ENCODE measurements around the gene DNAJB12. TPM values are rescaled to one million over a fixed set of nuclear protein-coding genes. Genes with fewer than 3 reads are reported as not detected.

The DNAJB12 gene
- total and polyA plus RNA-seq, 9 donors, result 27.5 to 46.4 (median 32.0) TPM

DNA sequence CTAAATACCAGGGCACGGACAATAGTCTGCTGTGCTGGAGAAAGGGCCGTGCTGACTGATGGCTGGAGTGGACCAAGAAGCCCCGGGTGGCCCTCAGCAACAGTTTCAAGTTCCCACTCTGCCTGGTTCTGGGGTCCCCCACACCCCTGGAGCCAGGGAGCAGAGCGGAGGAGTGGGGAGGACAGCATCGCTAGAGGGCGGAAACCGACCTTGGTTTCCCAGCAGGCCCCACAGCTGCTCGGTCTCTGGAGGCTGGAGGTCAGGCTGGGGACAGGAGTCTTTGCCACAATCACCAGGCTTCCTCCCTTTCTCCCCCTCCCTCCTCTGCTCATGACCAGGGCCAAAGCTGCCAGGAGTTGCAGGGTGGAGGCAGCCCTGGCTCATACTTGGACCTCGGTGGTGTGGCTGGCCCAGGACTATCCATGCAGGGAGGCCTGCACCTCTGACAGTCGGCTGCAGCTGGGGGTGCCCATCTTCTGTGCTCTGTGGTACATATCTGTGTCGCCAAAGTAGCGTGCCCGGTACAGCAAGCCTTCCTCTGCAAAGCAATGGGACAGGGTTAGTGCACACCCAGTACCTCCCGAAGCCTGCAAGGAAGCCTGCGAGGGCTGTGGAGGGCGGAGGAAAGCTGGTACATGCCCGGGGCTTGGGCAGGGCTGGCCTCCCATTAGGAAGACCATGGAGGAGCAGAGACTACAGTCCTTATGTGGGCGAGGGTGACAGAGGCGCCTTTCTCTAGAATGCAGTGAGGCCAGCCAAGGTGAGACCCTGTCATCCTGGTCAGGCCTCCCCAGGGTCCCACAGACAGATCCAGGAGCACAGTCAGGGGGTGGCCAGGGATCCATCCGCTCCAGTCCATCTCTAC, 19.1 kb downstream of the DNAJB12 start:
- WGBS, 3 donors, result 26 to 35% (median 26%) methylated on average over 16 to 20 of the region's 20 CpGs

DNA sequence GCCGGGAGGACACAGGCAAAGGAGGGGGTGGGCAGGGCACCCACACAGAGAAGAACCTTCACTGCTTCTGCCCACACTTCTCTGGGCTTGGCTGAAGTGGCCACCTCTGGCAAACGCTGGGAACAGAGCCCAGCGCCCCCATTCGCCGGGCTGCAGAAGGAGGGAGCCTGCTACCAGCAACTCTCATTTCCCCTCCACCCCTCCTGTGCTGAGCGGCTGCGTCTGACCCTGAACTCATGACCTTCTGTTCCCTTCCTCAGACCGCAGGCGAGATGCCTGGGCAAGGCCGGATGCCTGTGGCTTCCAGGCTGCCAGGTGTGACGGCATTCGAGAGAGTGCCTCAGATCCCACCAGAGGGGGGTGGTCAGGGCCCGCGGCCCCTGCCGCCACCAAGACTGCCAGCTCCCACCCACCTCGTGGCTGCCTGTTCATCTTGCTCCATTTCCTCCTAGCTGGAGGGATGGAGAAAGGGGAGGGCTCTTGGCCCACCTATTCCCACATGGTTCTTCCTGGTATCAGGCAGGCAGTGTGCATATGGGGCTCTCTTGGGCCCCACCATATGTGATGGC, 19.8 kb downstream of the DNAJB12 start:
- intact Hi-C loops (cut with DNase I), result loop anchor here (5.0 to 10.0 kb wide), 11 partner anchors 63 to 1020 kb away; partner anchors contain the start of genes SLC29A3 (in 2 of the 4), ANAPC16 (in 1 of the 4), ASCC1 (in 1 of the 4) and DDIT4 (in 1 of the 4)
- H3K36me3 ChIP-seq, result no peaks in the 10 kb centered on the region
- DNase-seq, result peak; percentile 96 to 98 (median 98)
- H3K4me3 ChIP-seq, result peak overlapping the region; percentile 13
- H3K9me3 ChIP-seq, result no peaks in the 10 kb centered on the region
- 0 to 5% (median 1%) methylated on average over 16 of the region's 16 CpGs for WGBS, 3 donors
- no peaks in the 10 kb centered on the region for H3K27me3 ChIP-seq
- TF ChIP-seq, protein P1, sequence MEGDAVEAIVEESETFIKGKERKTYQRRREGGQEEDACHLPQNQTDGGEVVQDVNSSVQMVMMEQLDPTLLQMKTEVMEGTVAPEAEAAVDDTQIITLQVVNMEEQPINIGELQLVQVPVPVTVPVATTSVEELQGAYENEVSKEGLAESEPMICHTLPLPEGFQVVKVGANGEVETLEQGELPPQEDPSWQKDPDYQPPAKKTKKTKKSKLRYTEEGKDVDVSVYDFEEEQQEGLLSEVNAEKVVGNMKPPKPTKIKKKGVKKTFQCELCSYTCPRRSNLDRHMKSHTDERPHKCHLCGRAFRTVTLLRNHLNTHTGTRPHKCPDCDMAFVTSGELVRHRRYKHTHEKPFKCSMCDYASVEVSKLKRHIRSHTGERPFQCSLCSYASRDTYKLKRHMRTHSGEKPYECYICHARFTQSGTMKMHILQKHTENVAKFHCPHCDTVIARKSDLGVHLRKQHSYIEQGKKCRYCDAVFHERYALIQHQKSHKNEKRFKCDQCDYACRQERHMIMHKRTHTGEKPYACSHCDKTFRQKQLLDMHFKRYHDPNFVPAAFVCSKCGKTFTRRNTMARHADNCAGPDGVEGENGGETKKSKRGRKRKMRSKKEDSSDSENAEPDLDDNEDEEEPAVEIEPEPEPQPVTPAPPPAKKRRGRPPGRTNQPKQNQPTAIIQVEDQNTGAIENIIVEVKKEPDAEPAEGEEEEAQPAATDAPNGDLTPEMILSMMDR (IDR thresholded peaks at IDR 0.05), result peak in 2 of 3 donors; percentile 41 to 48
- peak; percentile 92 for TF ChIP-seq EP300 (IDR thresholded peaks at IDR 0.05)
- peak; percentile 36 for TF ChIP-seq POLR2A (IDR thresholded peaks at IDR 0.05)
- peak overlapping the region; percentile 78 to 99 for H3K27ac ChIP-seq
- H3K4me1 ChIP-seq (ENCODE audit: insufficient read depth), result peaks cover 46% of the 10 kb centered on the region

More for the DNA sequence above, 19.1 kb downstream of the DNAJB12 start:
- Histone ChIP-seq H3K4me3 (no peak overlapping the region), H3K9me3 (no peaks in the 10 kb centered on the region), H3K27me3 (no peaks in the 10 kb centered on the region), H3K27ac (peak overlapping the region; percentile 78 to 99), H3K36me3 (no peaks in the 10 kb centered on the region), H3K4me1 (ENCODE audit: insufficient read depth) (peaks cover 46% of the 10 kb centered on the region)
- intact Hi-C loops (cut with DNase I), result loop anchor here (5.0 to 10.0 kb wide), 11 partner anchors 63 to 1021 kb away; partner anchors contain the start of genes SLC29A3 (in 2 of the 4), ANAPC16 (in 1 of the 4), ASCC1 (in 1 of the 4) and DDIT4 (in 1 of the 4)
- DNase-seq, result peak; percentile 77 to 86 (median 80)
- TF ChIP-seq, protein P1 (IDR thresholded peaks at IDR 0.05), result peak in 2 of 3 donors; percentile 29 to 34
- TF ChIP-seq POLR2A (IDR thresholded peaks at IDR 0.05), result no peak
- peak; percentile 31 for TF ChIP-seq EP300 (IDR thresholded peaks at IDR 0.05)

DNA sequence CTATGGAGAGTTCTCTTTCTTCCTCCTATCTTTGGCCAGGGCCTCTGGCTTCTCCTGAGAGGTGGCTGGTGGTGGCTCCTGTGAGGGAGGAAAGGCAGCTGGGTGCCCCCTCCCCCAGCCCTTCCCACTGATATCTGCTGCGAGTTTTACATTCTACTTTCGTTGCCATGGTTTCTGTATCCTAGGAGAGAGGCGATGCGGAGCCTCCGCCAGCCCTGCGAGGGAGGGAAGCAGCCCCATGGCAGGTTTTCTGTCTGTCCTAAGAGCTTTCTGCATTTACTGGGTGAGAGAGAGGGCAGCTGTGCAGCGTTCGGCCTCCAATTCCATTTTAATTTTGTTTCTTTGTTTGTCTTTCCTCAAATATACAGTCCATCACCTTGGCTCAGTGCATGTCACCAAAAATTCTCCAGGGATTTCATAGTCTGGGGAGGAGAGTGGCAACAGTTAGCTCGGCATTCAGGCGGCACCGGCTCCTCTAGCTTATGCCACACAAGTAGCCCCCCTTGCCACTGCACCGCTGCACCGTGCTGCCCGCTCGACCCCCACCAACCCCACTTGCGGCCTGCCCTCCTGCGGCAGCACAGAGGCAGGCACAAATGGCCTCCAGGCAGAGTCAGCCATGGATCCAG, 20.4 kb downstream of the DNAJB12 start:
- no peaks in the 10 kb centered on the region for H3K27me3 ChIP-seq
- no peak for TF ChIP-seq POLR2A (IDR thresholded peaks at IDR 0.05)
- TF ChIP-seq EP300 (IDR thresholded peaks at IDR 0.05), result no peak
- TF ChIP-seq, protein P1 (IDR thresholded peaks at IDR 0.05), result no peak
- peak; percentile 78 to 89 (median 84) for DNase-seq
- H3K9me3 ChIP-seq, result no peaks in the 10 kb centered on the region
- WGBS, 3 donors, result 6 to 27% (median 7%) methylated on average over 17 of the region's 17 CpGs
- no peaks in the 10 kb centered on the region for H3K36me3 ChIP-seq
- H3K4me3 ChIP-seq, result peak overlapping the region; percentile 13
- H3K4me1 ChIP-seq (ENCODE audit: insufficient read depth), result peaks cover 50% of the 10 kb centered on the region
- peak overlapping the region; percentile 78 to 99 for H3K27ac ChIP-seq
- intact Hi-C loops (cut with DNase I), result loop anchor here in 3 of 4 donors (10.0 kb wide), 5 partner anchors 90 to 1020 kb away; partner anchors contain the start of gene SLC29A3 (in 1 of the 3)

Data from ovary (tissue), 9 donors.